Measurements from ENCODE around the gene SRCAP.

DNA sequence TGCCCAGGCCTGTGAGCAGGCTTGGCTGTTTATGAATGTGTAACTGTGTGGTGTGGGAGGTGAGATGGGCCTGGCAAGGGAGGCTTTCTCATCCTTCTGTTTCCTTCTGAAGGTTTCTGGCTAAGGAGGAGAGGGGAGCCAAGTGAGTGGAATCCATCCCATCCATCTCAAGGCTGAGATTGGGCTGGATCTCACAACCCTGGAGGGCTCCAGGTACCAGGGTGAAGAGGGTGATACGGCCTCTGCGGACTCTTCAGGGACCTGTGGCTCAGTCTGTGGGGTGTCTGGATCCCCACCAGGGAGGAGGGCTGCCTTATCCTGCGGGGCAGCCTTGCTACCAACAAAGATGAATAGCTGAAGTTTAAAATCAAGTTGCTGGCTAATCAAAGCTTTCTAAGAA lies 81.0 kb downstream of the SRCAP start:
- TF ChIP-seq EP300 (IDR thresholded peaks at IDR 0.05; ENCODE audit: borderline replicate concordance) (no peak), YY1 (IDR thresholded peaks at IDR 0.05; ENCODE audit: low read depth) (no peak), ZBTB7A (IDR thresholded peaks at IDR 0.05; ENCODE audit: low read depth) (no peak), TCF12 (IDR thresholded peaks at IDR 0.05; ENCODE audit: low read depth) (no peak)

Measured in Ishikawa (cell line).